Brain microvascular endothelial cell (primary cell): Measurements from ENCODE around the gene UBE2J2.

Experiments
- DNase-seq: peaks from one replicate; pipeline ENCODE4 v3.0.0-alpha.2; 2020
- H3K27ac ChIP-seq: fragments of 250-450 bp; sonication (Bioruptor Pico); 2 replicates; pipeline ENCODE4 v1.5.1; 2020; ENCODE audit warnings: mild to moderate bottlenecking, moderate library complexity
- H3K27me3 ChIP-seq: fragments of 250-450 bp; sonication (Bioruptor Pico); replicated peaks from 2 replicates; pipeline ENCODE4 v1.5.1; 2020; ENCODE audit warnings: mild to moderate bottlenecking
- H3K36me3 ChIP-seq: fragments of 250-450 bp; sonication (Bioruptor Pico); replicated peaks from 2 replicates; pipeline ENCODE4 v1.5.1; 2020; ENCODE audit warnings: mild to moderate bottlenecking
- H3K4me3 ChIP-seq: 2 replicates; pipeline ENCODE4 v1.5.1; 2011; ENCODE audit warnings: low read depth, mild to moderate bottlenecking, control low read depth, low read length, moderate library complexity
- in situ Hi-C: cut with HindIII; loops from 2 replicates; pipeline ENCODE4 v1.10.0; 2017; ENCODE audit warnings: low sequenced_read_pairs, low pct_ligation_motif_present
- TF ChIP-seq, protein P1 (sequence below): IDR thresholded peaks from 2 replicates; pipeline ENCODE4 v1.5.1; 2011; ENCODE audit warnings: low read depth, mild to moderate bottlenecking, moderate library complexity, low read length, control low read depth, inconsistent platforms; ENCODE audit errors: missing control alignments

The UBE2J2 gene

DNA sequence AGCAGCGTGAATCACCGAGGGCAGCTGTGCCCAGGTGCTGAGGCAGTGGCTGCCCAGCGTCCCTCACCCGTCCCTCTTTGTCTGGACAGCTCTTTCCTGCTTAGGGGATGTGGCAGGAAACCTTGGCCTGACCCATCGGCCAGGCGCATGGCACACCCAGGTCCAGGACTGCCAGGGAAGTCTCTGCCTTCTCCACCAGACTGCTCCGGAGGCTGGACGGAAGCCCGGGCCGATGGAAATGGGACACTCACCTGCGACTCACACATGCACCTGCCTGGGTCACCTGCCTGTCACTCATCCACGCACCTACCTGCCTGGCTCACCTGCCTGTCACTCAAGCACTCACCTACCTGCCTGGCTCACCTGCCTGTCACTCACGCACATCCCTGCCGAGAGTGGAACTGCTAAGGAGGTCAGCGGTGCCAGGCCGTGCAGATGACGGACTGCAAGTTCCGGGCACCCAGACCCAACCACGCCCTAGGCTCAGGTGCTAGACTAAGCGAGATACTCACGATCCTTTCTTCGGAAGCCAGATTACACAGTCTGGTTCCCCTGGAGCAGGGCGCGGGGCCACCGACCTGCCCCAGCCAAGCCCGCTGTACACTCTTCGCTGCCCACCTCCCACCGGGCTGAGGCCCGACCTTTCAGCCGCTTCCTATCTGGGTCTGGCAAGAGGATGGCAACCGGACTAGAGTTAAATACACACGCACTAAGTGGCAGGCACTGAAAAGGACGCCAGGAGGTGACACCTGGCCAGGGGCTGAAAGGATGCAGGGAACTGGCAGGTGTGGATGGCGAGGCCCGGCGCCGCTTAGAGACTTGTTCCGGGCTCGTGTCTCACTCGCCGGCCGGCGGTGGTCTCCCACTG is 1.1 kb downstream of the UBE2J2 start:
- in situ Hi-C loops: no loop called here
- H3K27me3 ChIP-seq: no peaks in the 10 kb centered on the region
- H3K4me3 ChIP-seq: peak overlapping the region; percentile 80
- TF ChIP-seq, protein P1, sequence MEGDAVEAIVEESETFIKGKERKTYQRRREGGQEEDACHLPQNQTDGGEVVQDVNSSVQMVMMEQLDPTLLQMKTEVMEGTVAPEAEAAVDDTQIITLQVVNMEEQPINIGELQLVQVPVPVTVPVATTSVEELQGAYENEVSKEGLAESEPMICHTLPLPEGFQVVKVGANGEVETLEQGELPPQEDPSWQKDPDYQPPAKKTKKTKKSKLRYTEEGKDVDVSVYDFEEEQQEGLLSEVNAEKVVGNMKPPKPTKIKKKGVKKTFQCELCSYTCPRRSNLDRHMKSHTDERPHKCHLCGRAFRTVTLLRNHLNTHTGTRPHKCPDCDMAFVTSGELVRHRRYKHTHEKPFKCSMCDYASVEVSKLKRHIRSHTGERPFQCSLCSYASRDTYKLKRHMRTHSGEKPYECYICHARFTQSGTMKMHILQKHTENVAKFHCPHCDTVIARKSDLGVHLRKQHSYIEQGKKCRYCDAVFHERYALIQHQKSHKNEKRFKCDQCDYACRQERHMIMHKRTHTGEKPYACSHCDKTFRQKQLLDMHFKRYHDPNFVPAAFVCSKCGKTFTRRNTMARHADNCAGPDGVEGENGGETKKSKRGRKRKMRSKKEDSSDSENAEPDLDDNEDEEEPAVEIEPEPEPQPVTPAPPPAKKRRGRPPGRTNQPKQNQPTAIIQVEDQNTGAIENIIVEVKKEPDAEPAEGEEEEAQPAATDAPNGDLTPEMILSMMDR: no peak
- DNase-seq: no peak
- H3K36me3 ChIP-seq: peaks cover 17% of the 10 kb centered on the region
- peak overlapping the region; percentile 88 for H3K27ac ChIP-seq

DNA sequence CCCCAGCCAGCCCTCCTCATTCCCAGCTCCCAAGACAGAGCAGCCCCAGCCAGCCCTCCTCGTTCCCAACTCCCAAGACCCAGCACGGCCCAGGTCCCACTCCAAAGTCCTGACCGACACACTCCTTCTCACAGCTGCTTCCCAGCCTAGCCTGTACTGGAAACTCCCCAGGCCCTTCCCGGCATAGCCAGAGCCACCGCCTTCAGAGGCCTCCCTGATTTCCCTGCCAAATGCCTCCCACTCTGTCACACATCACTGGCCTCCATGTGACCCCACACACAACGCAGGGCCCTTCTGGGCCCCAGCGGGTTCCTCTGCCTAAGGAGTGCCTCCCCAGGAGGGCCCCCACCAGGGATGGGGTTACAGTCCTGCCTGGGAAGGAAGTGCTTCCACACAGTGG is 2.8 kb downstream of the UBE2J2 start:
- Histone ChIP-seq H3K27ac (peak overlapping the region; percentile 49), H3K4me3 (no peak overlapping the region), H3K27me3 (no peaks in the 10 kb centered on the region), H3K36me3 (peaks cover 25% of the 10 kb centered on the region)
- TF ChIP-seq, protein P1: no peak
- in situ Hi-C loops: no loop called here
- no peak for DNase-seq

DNA sequence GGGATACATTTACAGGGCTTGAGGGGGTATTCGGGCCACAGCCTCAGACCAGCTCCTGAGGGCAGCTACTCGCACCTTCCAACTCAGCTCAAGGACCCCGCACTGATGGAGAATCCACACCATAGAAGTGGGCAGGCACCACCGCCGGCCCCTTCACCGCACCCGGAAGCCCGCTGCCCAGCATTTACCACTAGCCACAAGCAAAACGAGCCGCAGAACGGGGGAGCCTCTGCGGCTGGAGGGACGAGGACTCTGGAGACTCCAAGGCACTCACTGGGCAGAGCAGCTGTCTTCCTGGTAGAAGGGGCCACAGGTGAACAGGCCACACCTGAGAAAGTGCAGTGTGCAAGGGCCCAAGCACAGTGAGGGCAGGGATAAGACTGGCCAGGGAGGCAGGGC is 5.4 kb downstream of the UBE2J2 start:
- Histone ChIP-seq H3K27ac (no peak overlapping the region), H3K36me3 (peaks cover 27% of the 10 kb centered on the region), H3K27me3 (no peaks in the 10 kb centered on the region), H3K4me3 (no peak overlapping the region)
- no peak for DNase-seq
- TF ChIP-seq, protein P1: no peak
- in situ Hi-C loops: no loop called here

DNA sequence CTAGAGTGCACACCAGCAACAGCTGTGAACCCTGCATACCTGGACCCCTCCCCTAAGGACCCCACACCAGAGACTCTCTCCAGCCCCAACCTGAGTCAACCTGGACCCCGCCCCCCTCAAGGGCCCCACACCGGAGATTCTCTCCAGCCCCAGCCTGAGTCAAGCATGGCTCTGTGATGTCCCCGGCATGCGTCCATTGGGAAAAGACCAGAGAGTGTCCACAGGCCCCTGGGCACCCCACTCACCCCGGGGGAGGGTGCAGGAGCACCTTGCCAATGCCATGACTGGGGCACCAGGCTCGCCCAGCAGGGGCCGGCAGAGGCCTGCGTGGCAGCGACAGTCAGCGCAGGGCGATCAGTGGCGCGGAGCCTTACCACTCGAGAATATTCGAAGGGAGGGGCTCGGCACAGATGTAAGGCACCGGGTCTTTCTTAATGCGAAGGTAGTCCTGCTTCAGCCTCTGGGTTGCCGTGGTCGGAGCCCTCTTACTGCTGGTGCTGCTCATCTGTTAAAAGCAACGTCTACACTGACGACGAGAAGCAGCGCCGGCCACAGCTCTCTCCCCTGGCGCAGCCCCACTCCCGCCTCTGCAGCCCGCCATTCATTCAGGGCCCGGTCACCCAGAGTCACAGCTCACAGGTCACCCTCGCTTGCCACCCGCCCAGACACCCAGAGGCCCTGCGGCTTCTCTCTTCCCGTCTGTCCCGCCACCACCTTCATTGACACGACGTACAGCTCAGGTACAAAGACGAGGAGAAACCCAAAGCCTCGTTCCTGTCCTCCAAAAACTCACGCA is 6.0 kb downstream of the UBE2J2 start:
- peaks cover 31% of the 10 kb centered on the region for H3K36me3 ChIP-seq
- no peak overlapping the region for H3K4me3 ChIP-seq
- H3K27ac ChIP-seq: no peak overlapping the region
- H3K27me3 ChIP-seq: no peaks in the 10 kb centered on the region
- no peak for DNase-seq
- TF ChIP-seq, protein P1: no peak
- in situ Hi-C loops: no loop called here

DNA sequence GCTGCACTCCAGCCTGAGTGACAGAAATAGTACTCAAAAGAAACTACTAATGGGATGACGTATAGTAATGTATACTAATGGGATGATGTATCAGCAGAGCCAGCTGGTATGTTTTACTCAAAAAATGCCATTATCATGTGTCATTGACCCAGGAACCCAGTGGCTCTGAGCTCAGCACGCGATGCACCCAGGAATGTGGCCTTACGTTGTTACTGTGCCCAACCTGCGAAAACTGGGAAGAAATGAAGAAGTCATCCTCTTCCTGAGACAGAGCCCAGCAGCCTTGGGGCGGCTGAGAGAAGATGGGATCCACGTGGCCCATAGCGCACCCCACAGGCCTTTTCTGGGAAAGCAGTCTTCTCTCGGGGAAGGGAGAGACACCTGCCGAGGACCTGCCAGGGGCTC is 8.8 kb downstream of the UBE2J2 start:
- Histone ChIP-seq H3K27ac (peak overlapping the region; percentile 85), H3K4me3 (no peak overlapping the region), H3K36me3 (peaks cover 43% of the 10 kb centered on the region), H3K27me3 (no peaks in the 10 kb centered on the region)
- in situ Hi-C loops: no loop called here
- DNase-seq: peak; percentile 98
- TF ChIP-seq, protein P1: peak; percentile 82
